Fibroblast of peridontal ligament (primary cell): ENCODE measurements around the gene KCTD18.
A peak's percentile ranks its signal among the peaks of the same experiment; 100 is the strongest.

ENCODE experiments used
- DNase-seq: peaks from one replicate; pipeline ENCODE4 v3.0.0-alpha.2; 2010; ENCODE audit errors: extremely low read depth

The KCTD18 gene

GRCh38 chr2:200486529-200486928 is 23.3 kb downstream of the KCTD18 start:
- peak; percentile 47 for DNase-seq

GRCh38 chr2:200484934-200485333 is 24.9 kb downstream of the KCTD18 start:
- no peak for DNase-seq

DNA sequence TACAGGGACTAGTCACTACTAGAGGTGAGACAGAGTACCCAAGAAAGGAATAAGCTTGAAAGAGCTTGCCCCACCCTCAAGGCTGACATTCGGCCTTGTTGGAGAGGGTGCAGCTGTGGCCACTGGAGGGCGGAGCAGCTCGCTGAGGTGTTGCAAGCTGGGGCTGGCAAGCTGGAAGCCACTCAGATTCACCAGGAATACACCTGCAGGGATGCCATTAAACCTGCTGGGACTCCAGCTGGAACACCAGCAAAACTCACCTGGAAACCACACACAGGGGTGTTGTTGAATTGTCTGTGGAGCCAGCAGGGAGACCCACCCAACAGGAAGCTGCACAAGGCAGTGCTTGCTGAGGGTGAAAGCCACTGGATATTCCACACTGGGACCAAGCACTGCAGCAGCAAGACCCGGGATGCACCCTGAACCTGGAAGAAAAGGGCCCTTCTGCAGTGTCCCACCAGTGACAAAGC is 26.1 kb downstream of the KCTD18 start:
- DNase-seq, result no peak

- no peak for DNase-seq
These were observed 27.7 kb downstream of the KCTD18 start for GRCh38 chr2:200482194-200482593.

- peak; percentile 79 for DNase-seq
These were observed 30.1 kb downstream of the KCTD18 start for GRCh38 chr2:200479692-200480265.

- DNase-seq, result peak; percentile 34
These were observed 32.2 kb downstream of the KCTD18 start for GRCh38 chr2:200477667-200478131.

DNA sequence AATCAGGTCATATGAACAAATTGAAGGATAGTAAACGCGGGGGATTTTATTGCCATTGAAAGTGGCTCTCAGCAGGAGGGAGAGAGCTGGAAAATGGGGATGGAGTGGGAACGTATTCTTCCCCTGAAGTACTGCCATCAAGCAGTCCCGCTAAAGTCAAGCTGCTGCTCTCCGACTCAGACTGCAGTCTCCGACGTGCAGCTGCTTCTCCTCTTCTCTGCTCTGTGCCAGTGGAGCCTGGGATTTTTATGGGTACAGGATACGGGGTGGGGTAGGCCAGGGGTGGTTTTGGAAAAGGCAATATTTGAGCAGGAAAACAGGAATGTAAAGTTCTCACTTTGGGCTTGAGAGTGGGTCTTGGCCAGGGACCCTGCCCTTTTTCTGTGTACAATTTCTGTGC is 33.0 kb downstream of the KCTD18 start:
- DNase-seq, result no peak

- DNase-seq, result no peak
These were observed 34.1 kb downstream of the KCTD18 start for GRCh38 chr2:200475795-200476194.

DNA sequence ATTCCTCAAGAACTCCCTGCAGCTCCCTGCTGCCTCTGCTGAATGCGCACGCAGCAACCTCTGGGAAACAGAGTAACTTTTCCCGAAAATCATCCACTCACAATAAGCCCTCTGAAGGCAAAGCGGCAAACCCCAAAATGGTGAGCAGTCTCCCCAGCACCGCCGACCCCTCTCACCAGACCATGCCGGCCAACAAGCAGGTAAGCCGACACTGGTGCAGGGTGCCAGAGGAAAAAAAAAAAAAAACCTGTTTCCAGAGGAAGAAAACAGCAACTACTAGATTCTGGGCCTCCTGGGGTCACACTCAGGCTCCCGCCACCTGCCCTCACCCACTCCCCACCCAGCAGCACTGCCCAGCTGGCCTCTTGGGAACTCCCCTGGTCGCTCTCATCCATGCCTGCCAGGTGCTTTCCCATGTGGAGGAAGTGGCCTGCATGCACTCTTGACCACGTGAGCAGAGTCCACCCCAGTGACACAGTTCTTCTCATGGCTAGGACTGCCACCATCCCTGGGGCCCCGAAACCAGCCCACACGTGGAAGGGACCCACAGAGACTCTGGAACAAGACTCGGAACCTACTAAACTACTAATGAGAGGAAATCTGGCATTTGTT is 36.9 kb downstream of the KCTD18 start:
- DNase-seq, result no peak

DNA sequence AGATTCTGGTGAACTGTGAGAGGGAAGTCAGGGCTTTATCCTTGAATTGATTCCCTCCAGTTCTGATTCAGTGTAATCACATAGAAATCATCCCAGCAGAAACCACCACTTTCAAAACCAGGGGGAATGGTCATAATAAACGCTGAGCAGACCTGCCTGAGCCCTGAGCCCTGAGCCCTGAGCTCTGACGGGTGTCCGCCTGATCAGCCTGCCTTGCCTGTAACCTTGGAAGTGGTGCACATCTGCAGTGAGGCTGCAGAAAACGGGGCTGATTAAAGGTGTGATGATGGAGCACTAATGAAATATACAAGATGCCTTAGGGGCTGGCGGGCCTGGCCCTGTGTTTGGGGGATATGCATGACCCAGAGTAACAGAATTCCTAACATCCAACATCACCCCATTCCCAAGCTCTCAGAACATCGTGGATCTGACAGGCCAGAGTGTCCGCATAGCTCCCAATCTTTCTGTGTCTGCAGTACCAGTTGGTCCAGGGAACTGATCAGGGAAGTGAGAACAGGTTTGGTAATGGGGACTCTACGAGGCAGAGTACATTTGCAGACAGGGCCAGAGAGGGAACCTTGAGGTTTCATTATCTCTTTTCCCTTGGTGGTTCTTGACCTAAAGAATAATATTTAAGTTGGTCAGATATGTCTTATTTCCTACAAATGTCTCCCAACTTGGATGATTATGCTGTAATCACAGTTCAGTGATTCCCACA is 37.8 kb downstream of the KCTD18 start:
- DNase-seq, result no peak

DNA sequence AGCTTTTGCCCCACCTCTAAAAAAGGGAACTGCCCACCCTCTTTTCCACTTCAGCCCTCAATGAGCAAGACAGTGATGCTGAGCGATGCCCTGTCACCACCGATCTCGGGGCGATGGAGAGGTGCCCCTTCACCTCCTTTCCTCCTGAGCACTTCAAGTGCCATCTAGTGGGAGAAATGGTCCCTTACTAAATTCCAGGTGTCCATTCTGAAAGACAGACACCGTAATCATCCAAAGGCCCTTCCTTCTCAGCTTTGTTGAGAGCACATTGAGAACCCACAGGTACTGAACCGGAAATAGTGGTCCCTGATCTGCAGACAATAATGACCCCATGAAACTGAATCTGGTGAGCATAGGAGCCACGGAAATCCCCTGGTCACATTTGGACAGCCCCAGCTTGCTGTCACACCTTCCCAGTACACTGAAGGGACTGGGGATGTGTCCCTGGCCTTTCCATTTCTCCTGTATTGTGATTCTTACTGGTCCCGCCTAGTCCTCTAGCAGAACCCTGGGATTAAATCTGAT is 38.5 kb downstream of the KCTD18 start:
- DNase-seq, result no peak

GRCh38 chr2:200470230-200470629 is 39.6 kb downstream of the KCTD18 start:
- no peak for DNase-seq

DNA sequence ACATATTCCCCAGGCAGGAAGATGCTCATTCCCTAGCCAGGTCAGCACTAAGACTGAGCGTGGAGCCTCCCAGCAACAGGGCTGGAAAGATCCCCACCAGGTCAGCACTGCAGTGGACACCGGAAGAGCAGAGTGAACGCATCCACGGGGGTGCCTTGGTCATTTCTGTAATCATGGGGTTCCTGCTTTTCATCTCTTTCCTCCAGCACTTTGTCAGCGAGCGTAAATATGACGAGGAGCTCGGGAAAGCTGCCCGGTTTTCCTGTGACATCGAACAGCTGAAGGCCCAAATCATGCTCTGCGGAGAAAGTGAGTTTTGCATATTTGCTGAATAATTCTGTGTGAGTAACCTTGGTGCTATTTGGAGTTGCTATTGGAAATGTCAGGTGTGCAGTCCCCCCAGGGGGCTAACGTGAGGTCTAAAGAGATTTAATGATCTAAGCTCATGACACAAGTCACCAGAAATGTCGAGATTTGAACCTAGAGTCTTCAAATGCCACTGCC is 40.1 kb downstream of the KCTD18 start:
- no peak for DNase-seq

GRCh38 chr2:200467806-200468681 is 41.8 kb downstream of the KCTD18 start:
- no peak for DNase-seq

GRCh38 chr2:200466425-200467418 is 43.1 kb downstream of the KCTD18 start:
- DNase-seq, result peak; percentile 94

DNA sequence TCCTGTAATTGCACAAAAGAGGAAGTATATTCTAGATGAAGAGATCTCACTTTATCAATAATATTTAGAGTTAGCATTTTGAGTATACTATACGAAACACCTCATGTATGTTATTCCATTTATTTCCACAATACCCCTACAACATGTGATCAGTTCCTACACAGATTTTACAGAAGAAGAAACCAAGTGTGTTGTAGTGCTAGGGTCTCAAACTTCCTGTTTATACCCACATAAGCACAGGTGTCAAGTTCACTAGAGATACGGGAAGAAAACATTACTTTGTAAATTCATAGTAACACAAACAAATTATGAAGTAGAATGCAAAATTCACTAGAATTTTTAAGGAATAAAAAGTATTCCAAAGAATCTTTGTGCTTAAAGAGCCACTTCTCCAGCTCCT is 46.4 kb downstream of the KCTD18 start:
- DNase-seq, result no peak

- DNase-seq, result no peak
These were observed 47.8 kb downstream of the KCTD18 start for GRCh38 chr2:200461846-200462710.

DNA sequence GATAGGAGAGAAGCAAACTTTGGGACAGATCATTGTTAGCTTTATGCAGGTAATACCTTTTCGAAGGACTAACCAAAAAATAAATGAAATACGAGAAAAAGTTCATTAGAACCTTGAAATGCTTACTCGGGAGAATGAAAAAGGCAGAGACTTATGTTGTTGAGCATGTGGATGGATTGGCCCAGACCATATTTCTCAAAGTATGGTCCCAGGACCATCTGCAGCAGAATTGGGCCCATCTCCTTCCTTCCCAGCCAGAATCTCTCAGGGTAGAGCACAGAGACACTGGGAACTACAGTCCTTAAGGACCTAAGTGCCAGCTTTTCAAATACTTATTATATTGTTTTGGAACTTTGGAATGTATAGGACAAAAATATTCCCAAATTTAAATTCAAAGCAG is 50.8 kb downstream of the KCTD18 start:
- no peak for DNase-seq

DNA sequence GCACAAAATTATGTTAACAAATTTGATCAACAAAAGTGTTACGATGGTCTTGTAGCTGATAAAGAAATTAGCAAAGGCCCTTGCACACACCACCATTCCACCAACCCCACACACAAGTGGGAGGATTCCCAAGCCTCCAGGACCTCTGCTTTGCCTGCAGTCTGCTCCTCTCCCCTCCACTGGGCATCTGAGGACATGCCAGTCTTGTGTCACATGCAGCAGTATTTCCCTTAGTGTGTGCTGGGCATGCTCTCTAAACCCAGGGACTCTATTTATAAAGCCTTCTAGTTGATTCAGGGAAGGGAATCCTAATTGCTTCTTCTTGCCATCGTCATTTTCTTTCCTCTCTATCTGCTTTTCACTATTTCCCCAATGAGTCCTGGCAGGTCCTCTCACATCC is 53.3 kb downstream of the KCTD18 start:
- no peak for DNase-seq
